OCI-LY7 (cell line): Measurements from ENCODE around the gene CEP290.

Experiments
- EZH2phosphoT487 ChIP-seq: fragments of 200-600 bp; sonication (generic); IDR thresholded peaks from 2 replicates; pipeline ENCODE4 v1.6.1; 2018; ENCODE audit warnings: low read depth, borderline replicate concordance, mild to moderate bottlenecking, mixed run types, antibody characterized with exemption, low read length, moderate library complexity, mixed read lengths
- TF ChIP-seq, protein P1 (sequence below): fragments of 200-600 bp; sonication (generic); conservative IDR thresholded peaks from 2 replicates; pipeline ENCODE4 v1.5.1; 2014; ENCODE audit warnings: mild to moderate bottlenecking, antibody characterized with exemption, low read length, moderate library complexity, mixed read lengths

- TF ChIP-seq, protein P1, sequence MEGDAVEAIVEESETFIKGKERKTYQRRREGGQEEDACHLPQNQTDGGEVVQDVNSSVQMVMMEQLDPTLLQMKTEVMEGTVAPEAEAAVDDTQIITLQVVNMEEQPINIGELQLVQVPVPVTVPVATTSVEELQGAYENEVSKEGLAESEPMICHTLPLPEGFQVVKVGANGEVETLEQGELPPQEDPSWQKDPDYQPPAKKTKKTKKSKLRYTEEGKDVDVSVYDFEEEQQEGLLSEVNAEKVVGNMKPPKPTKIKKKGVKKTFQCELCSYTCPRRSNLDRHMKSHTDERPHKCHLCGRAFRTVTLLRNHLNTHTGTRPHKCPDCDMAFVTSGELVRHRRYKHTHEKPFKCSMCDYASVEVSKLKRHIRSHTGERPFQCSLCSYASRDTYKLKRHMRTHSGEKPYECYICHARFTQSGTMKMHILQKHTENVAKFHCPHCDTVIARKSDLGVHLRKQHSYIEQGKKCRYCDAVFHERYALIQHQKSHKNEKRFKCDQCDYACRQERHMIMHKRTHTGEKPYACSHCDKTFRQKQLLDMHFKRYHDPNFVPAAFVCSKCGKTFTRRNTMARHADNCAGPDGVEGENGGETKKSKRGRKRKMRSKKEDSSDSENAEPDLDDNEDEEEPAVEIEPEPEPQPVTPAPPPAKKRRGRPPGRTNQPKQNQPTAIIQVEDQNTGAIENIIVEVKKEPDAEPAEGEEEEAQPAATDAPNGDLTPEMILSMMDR = no peak
- no peak for TF ChIP-seq EZH2phosphoT487
Measured at GRCh38 chr12:88017964-88018363, 123.9 kb downstream of the CEP290 start.
